GM23338 (cell line): Measurements from ENCODE around the gene MVB12B.

Source experiments
- POLR2AphosphoS5 ChIP-seq: IDR thresholded peaks from 2 replicates; pipeline ENCODE4 v1.6.1; 2016; ENCODE audit warnings: antibody characterized with exemption, low read depth
- TF ChIP-seq, protein P1 (sequence below), 2 experiments: fragments of 200-600 bp in 1 of 2; sonication (generic) in 1 of 2; conservative IDR thresholded peaks; 2 replicates each; pipeline versions ENCODE4 v1.5.1 to v1.6.1; 2016 to 2017; ENCODE audit warnings: antibody characterized with exemption in 2 of 2, low read depth in 2 of 2, mild to moderate bottlenecking in 2 of 2, moderate library complexity in 1 of 2

DNA sequence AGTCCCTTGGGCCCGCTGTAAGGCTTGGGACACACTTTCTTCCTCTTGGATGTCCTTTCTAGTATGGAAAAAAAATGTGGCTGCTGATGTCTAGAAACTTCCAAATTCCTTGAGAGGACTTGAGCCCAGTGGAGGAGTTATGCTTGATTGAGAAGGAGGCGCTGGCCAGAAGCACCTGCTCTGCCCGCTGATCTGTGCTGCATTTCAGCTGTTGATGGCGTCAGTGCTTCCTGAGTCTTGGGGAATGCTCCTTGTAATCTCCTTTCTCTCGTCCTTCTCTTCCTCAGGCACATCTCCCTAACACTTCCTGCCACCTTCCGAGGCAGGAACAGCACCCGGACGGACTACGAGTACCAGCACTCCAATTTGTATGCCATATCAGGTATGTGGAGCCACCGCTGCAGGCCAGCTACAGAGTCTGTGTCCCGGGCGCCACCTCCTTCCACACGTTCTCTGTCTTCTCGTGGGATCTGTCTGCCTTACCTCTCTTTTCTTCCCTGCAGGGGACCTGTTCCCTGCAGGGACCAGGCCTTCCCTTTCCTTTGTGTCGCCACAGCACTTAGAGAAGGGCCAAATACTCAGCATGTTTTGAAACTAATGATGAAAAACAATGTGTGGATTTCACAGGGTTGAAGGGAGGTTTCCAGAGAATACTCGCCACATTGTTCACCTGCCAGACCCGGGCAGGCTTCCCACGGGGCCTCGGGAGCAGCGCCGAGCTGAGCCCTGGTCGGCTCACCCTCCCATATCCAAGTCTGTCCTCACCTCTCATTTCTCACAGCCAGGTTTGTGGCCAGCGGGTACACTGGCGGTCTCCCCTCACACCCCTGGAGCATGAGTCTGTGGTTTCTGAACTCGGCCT is 95.2 kb downstream of the MVB12B start:
- TF ChIP-seq, protein P1, sequence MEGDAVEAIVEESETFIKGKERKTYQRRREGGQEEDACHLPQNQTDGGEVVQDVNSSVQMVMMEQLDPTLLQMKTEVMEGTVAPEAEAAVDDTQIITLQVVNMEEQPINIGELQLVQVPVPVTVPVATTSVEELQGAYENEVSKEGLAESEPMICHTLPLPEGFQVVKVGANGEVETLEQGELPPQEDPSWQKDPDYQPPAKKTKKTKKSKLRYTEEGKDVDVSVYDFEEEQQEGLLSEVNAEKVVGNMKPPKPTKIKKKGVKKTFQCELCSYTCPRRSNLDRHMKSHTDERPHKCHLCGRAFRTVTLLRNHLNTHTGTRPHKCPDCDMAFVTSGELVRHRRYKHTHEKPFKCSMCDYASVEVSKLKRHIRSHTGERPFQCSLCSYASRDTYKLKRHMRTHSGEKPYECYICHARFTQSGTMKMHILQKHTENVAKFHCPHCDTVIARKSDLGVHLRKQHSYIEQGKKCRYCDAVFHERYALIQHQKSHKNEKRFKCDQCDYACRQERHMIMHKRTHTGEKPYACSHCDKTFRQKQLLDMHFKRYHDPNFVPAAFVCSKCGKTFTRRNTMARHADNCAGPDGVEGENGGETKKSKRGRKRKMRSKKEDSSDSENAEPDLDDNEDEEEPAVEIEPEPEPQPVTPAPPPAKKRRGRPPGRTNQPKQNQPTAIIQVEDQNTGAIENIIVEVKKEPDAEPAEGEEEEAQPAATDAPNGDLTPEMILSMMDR (conservative IDR thresholded peaks at IDR 0.05; ENCODE audit: low read depth in 2 of 2): no peak
- no peak for TF ChIP-seq POLR2AphosphoS5
